ENCODE results near the gene ATP6V0E2. TPM values are rescaled to one million over a fixed set of nuclear protein-coding genes. Genes with fewer than 3 reads are reported as not detected.

Gene ATP6V0E2
- total RNA-seq, 1 experiment from 2014 or later, result 26.2 TPM

- no peak for TF ChIP-seq ZNF532 (CRISPR knock-in tag; IDR thresholded peaks at IDR 0.05; ENCODE audit: borderline replicate concordance)
- no peak for TF ChIP-seq FOXP1 (CRISPR knock-in tag; IDR thresholded peaks at IDR 0.05; ENCODE audit: borderline replicate concordance)
- no peak for TF ChIP-seq PRDM15 (CRISPR knock-in tag; IDR thresholded peaks at IDR 0.05)
- TF ChIP-seq ZNF121 (CRISPR knock-in tag; IDR thresholded peaks at IDR 0.05), result no peak
- no peak for TF ChIP-seq IRF1 (CRISPR knock-in tag; IDR thresholded peaks at IDR 0.05)
- no peak for TF ChIP-seq FOXP4 (CRISPR knock-in tag; IDR thresholded peaks at IDR 0.05)
Measured at GRCh38 chr7:149824301-149824741, 49.4 kb upstream of the ATP6V0E2 start (continued).

GRCh38 chr7:149824748-149825566, 48.8 kb upstream of the ATP6V0E2 start:
- Mint-ChIP-seq H3K27me3 (ENCODE audit: low read depth) (no peaks in the 10 kb centered on the region; the same call in 1 of the 2 replicates), H3K4me3 (no peak overlapping the region), H3K4me1 (no peaks in the 10 kb centered on the region), H3K27ac (no peak overlapping the region), H3K9me3 (peaks cover 3% of the 10 kb centered on the region; the same call in 1 of the 2 replicates), H3K36me3 (no peaks in the 10 kb centered on the region)
- CTCF ChIA-PET, result interaction anchor here (1.5 kb wide), 1 partner anchor 18 kb away, joined by 5 read pairs; no protein-coding TSS in a partner anchor
- no peak for TF ChIP-seq AR (CRISPR knock-in tag; IDR thresholded peaks at IDR 0.05)
- no peak for TF ChIP-seq ZNF416 (CRISPR knock-in tag; IDR thresholded peaks at IDR 0.05)
- TF ChIP-seq TP53 (CRISPR knock-in tag; IDR thresholded peaks at IDR 0.05), result no peak
- POLR2A ChIA-PET, result no interaction called here
- no peak for ATAC-seq
- DNase-seq (ENCODE audit: low spot score), result peak; percentile 7

All from WTC11 (cell line).